D721Med (cell line): Measurements from ENCODE around the gene MNX1.

Experiments
- DNase-seq: peaks from one replicate; pipeline ENCODE4 v3.0.0; 2011; ENCODE audit warnings: low spot score; ENCODE audit not compliant: insufficient read length
- FAIRE-seq: peaks from 2 replicates; lab custom pipeline; 2011; peaks lifted over from hg19 to GRCh38; lab: Jason Lieb, UNC
- CTCF ChIP-seq: IDR thresholded peaks from 2 replicates; pipeline ENCODE4 v1.5.1; 2012; ENCODE audit warnings: mild to moderate bottlenecking, control low read depth; ENCODE audit not compliant: insufficient read depth; ENCODE audit errors: missing control alignments

The MNX1 gene

DNA sequence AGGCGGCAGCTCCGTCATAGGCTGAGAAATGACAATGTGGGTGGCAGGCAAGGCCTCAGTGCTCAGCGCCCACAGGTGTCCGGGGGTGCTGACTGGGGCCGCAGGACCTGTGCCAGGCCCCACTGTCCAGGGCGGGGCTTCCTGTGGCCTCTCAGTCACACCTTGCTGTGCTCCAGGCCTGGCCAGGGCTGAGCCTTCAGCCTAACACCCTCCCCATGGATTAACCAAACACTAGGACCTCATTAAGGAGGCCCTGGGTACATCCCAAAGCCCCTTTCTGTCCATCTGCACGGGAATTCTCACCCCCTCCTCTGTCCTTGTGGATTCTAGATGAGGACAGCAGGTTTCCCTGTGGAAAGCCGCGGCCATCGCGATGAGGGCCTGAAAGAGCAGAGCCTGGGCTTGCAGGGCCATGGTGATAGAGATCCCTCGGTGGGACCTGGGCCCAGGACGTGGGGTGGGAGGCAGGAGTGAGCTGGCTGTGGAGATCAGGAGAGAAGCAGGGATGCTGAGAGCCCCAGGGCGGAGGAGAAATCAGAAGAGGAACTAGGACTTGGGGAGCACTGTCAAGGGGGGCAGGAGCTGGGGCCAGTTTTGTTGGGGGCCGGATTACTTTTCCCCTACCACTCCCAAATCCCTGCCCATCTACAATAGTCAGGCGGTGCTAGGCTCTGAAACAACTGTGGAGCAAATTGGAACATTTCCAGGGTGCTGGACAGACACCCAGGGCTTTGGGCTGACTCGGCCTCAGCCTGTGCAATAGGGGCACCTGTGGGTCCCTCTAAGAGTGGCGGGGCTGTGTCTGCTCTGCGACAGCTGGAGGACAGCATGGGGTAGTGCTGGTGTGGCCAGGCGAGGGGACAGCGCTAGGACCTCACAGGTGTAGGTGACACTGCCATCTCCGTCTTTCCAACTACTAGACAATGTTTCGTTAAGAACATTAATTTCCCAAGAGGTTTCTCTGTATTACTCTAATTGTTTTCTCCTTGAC is 23.3 kb upstream of the MNX1 start:
- no peak for DNase-seq
- no peak for FAIRE-seq
- TF ChIP-seq CTCF, result no peak

- DNase-seq (no peak), FAIRE-seq (no peak)
- TF ChIP-seq CTCF, result no peak
Observed at GRCh38 chr7:157032644-157033482, 22.4 kb upstream of the MNX1 start.

DNA sequence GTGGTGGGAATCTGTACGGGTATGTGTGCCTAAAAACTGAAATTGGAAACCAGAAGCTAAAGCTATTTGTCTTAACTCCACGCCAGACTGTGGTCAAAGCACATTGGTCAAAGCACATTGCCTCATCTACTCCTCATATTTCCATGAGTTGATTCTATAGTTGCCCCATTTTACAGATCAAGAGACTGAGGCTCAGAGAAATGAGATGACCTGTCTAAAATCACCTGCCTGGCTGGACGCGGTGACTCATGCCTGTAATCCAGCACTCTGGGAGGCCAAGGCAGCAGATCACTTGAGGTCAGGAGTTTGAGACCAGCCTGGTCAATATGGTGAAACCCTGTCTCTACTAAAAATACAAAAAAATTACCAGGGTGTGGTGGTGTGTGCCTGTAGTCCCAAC is 21.7 kb upstream of the MNX1 start:
- FAIRE-seq, result no peak
- no peak for TF ChIP-seq CTCF
- no peak for DNase-seq

DNA sequence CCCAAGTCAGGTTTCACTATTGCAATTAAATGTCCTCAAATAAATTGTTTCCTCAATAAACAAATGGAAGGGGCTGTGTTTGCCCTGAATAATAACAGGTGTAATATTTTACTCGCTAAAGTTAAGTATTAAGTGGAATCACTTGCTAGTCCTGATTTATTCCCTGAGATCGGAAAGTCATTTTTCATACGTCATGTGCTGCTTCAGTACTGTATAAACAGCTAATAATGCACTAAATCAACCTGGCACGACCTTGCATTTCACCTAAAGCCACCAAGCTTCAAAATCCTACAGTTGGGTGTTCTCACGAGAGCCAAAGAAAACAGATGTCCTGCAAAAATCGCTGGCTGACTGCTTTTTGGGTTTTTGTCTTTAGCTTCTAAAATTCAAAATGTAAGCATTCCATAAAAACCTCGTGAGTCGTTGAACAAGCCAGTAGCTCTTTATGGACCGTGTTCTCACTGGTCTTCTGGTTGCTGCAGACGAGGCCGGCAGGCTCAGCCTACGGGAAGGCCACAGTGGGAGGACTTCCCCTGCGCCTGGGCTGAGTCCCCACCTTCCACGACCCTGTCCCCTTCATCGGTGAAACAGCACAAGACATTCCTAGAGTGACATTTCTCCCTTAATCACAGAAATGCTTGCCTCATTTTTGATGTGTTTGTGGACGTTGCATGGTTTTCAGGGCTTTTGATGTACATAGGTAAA is 17.9 kb upstream of the MNX1 start:
- DNase-seq, result no peak
- no peak for FAIRE-seq

DNA sequence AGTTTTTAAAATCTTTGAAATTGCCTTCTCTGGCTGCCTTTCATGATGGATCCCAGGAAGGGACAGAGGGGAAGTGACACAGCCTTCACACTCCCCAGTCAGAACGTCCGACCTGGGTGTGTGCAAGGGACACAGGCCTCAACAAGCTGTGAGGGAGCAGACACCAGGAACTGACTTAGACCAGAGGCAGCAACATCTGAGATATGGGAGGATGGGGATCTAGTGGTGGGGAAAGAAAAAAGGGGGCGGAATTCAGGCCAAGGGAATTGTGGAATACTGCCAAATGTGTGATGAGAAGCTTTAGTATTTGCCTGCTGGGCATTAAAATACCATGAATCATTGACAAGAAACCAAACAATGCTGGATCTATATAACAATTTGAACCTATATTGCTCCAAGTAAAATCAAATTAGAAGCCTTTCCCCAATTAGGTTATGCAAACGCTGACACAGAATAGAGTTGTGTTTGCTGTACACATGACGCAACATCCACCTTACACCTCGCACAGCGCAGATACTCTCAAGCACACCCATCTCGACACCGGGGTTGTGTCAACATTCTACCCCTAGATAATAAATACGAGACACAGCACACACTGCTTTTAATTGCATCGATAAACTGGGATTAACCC is 17.2 kb upstream of the MNX1 start:
- TF ChIP-seq CTCF, result no peak
- FAIRE-seq (no peak), DNase-seq (no peak)

More for the DNA sequence above, 17.9 kb upstream of the MNX1 start:
- TF ChIP-seq CTCF, result no peak

GRCh38 chr7:157024716-157025115 is 14.3 kb upstream of the MNX1 start:
- FAIRE-seq, result no peak
- DNase-seq, result no peak
- no peak for TF ChIP-seq CTCF
